Endothelial cell of umbilical vein (primary cell): ENCODE data around the gene TROAP. TPM values are rescaled to one million over a fixed set of nuclear protein-coding genes. Genes with fewer than 3 reads are reported as not detected.
A peak's percentile ranks its signal among the peaks of the same experiment; 100 is the strongest.

ENCODE experiments used
- BruUV-seq: library from RNA; stranded (reverse); fragments of 400-500 nt; replicated peaks from 2 replicates; lab custom pipeline; 2021; lab: Mats Ljungman, UMichigan
- CTCF ChIA-PET: fragments of 300-600, 350-600 bp; sonication (Branson Sonifier 250); formaldehyde crosslinking; loops from one replicate; lab custom pipeline; 2021; ENCODE audit warnings: antibody characterized with exemption, inconsistent platforms; lab: Charles Lee
- POLR2A ChIA-PET: fragments of 300-600, 350-600 bp; sonication (Branson Sonifier 250); formaldehyde crosslinking; loops from one replicate; lab custom pipeline; 2021; ENCODE audit warnings: antibody characterized with exemption, inconsistent platforms; lab: Charles Lee
- DNase-seq: peaks from one replicate; pipeline ENCODE4 v3.0.0-alpha.2; 2011; ENCODE audit warnings: low read depth, low spot score
- FAIRE-seq: peaks from 2 replicates; lab custom pipeline; 2011; peaks lifted over from hg19 to GRCh38; lab: Jason Lieb, UNC
- H2AFZ ChIP-seq: 2 replicates; pipeline ENCODE4 v1.6.0; 2012; ENCODE audit warnings: low read depth, low read length, control low read depth, inconsistent platforms
- H3K27ac ChIP-seq: 2 replicates; pipeline ENCODE4 v1.5.1; 2011; ENCODE audit warnings: low read depth, mild to moderate bottlenecking, control low read depth, low read length, moderate library complexity; ENCODE audit not compliant: insufficient read depth
- H3K27me3 ChIP-seq, 2 experiments: 2 replicates each; pipeline versions ENCODE4 v1.6.0 to v1.6.1; 2011; ENCODE audit warnings: low read length in 2 of 2, mixed read lengths in 1 of 2; ENCODE audit not compliant: control insufficient read depth in 2 of 2, insufficient read depth in 2 of 2
- H3K36me3 ChIP-seq, 2 experiments: 2 replicates in 1 of 2; 3 replicates in 1 of 2; pipeline ENCODE4 v1.5.1; 2011; ENCODE audit warnings: low read length in 2 of 2, mild to moderate bottlenecking in 1 of 2, moderate library complexity in 1 of 2; ENCODE audit not compliant: control insufficient read depth in 2 of 2, insufficient read depth in 2 of 2; ENCODE audit errors: extremely low read depth in 1 of 2
- H3K4me1 ChIP-seq: 3 replicates; pipeline ENCODE4 v1.5.1; 2011; ENCODE audit warnings: mild to moderate bottlenecking, low read length; ENCODE audit not compliant: control insufficient read depth, insufficient read depth; ENCODE audit errors: extremely low read depth
- H3K4me2 ChIP-seq: 2 replicates; pipeline ENCODE4 v1.6.1; 2011; ENCODE audit warnings: low read length, control low read depth, mixed read lengths; ENCODE audit not compliant: insufficient read depth
- H3K4me3 ChIP-seq, 3 experiments: fragments of 200-600 bp in 1 of 3; sonication (generic), shearing (Covaris generic) in 1 of 3; replicated peaks in 1 of 3; 2 replicates each; pipeline ENCODE4 v1.5.1; 2011 to 2016; ENCODE audit warnings: control low read depth in 3 of 3, low read length in 3 of 3, mild to moderate bottlenecking in 2 of 3, inconsistent platforms in 1 of 3, low read depth in 1 of 3, moderate library complexity in 1 of 3; ENCODE audit not compliant: insufficient read depth in 1 of 3
- H3K79me2 ChIP-seq: 2 replicates; pipeline ENCODE4 v1.6.0; 2012; ENCODE audit warnings: low read length, inconsistent platforms; ENCODE audit not compliant: control insufficient read depth, insufficient read depth
- H3K9ac ChIP-seq: replicated peaks from 2 replicates; pipeline ENCODE3; 2011; ENCODE audit warnings: low read length, control low read depth; ENCODE audit not compliant: insufficient read depth; ENCODE audit errors: extremely low read depth
- H3K9me1 ChIP-seq: replicated peaks from 3 replicates; pipeline ENCODE4 v1.6.0; 2011; ENCODE audit warnings: mild to moderate bottlenecking, low read length; ENCODE audit not compliant: control insufficient read depth, insufficient read depth; ENCODE audit errors: extremely low read depth
- H3K9me3 ChIP-seq: replicated peaks from 2 replicates; pipeline ENCODE4 v1.5.1; 2012; ENCODE audit warnings: low read length, inconsistent platforms; ENCODE audit not compliant: control insufficient read depth, insufficient read depth
- H4K20me1 ChIP-seq: replicated peaks from 2 replicates; pipeline ENCODE3; 2011; ENCODE audit warnings: mild to moderate bottlenecking, low read length; ENCODE audit not compliant: control insufficient read depth, insufficient read depth; ENCODE audit errors: extremely low read depth
- CTCF ChIP-seq, 2 donors: IDR thresholded peaks; 1 replicate in 1 of 2; 2 replicates in 1 of 2; pipeline ENCODE4 v1.5.1; 2011; ENCODE audit warnings: low read length in 2 of 2, mild to moderate bottlenecking in 2 of 2, moderate library complexity in 2 of 2, control low read depth in 1 of 2, inconsistent platforms in 1 of 2, low read depth in 1 of 2; ENCODE audit not compliant: insufficient read depth in 1 of 2; ENCODE audit errors: extremely low read depth in 1 of 2
- EZH2 ChIP-seq: IDR thresholded peaks from 2 replicates; pipeline ENCODE4 v1.6.1; 2012; ENCODE audit warnings: borderline replicate concordance, low read depth, mild to moderate bottlenecking, moderate library complexity, low read length, inconsistent platforms; ENCODE audit not compliant: severe bottlenecking
- FOS ChIP-seq: IDR thresholded peaks from 2 replicates; pipeline ENCODE4 v1.6.1; 2011; ENCODE audit warnings: mild to moderate bottlenecking, low read length, moderate library complexity, borderline replicate concordance; ENCODE audit not compliant: insufficient read depth
- GATA2 ChIP-seq: IDR thresholded peaks from 2 replicates; pipeline ENCODE4 v1.7.0; 2011; ENCODE audit warnings: low read depth, mild to moderate bottlenecking, moderate library complexity, mixed read lengths, low read length; ENCODE audit not compliant: insufficient read length, insufficient read depth
- JUN ChIP-seq: IDR thresholded peaks from 2 replicates; pipeline ENCODE4 v1.6.1; 2011; ENCODE audit warnings: borderline replicate concordance, low read depth; ENCODE audit not compliant: insufficient read length, insufficient read depth
- MAX ChIP-seq: IDR thresholded peaks from 2 replicates; pipeline ENCODE4 v1.6.1; 2011; ENCODE audit not compliant: insufficient read depth, insufficient read length
- MYC ChIP-seq: IDR thresholded peaks from one replicate; pipeline ENCODE4 v1.6.1; 2011; ENCODE audit warnings: mild to moderate bottlenecking, low read depth, low read length
- POLR2A ChIP-seq: IDR thresholded peaks from 2 replicates; pipeline ENCODE4 v1.6.1; 2012; ENCODE audit warnings: low read depth, mild to moderate bottlenecking, control low read depth, low read length
- POLR2AphosphoS5 ChIP-seq: IDR thresholded peaks from 2 replicates; pipeline ENCODE4 v1.6.1; 2012; ENCODE audit warnings: low read depth, mild to moderate bottlenecking, control low read depth, low read length, moderate library complexity; ENCODE audit not compliant: insufficient read depth
- dilution Hi-C: fragments of 300-500 bp; cut with MboI; formaldehyde crosslinking; loops from one replicate; pipeline ENCODE4 v1.15.0; 2019; ENCODE audit warnings: low sequenced_read_pairs; ENCODE audit not compliant: extremely low pct_ligation_motif_present
- intact Hi-C: fragments of 100-400 bp; cut with micrococcal nuclease; formaldehyde crosslinking; loops from one replicate; pipeline ENCODE4 v1.10.0; 2022
- polyA plus RNA-seq, 4 experiments: library from polyadenylated mRNA; depleted of rRNA in 3 of 4; stranded (reverse) in 3 of 4; unstranded in 1 of 4; fragments of >200 nt; gene quantifications; 2 replicates each; pipeline versions ENCODE4 v1.2.1 to v1.2.3, GENCODE V29; 2011 to 2012; ENCODE audit warnings: missing spikeins in 1 of 4
- total RNA-seq: library from RNA; stranded (reverse); gene quantifications from 2 replicates; pipeline ENCODE4 v1.2.3, GENCODE V29; 2021

Gene TROAP
- total and polyA plus RNA-seq, 2 donors (not counting 3 experiments of a cell fraction or from before 2014, with no cell fraction given) = 31.7 to 68.6 TPM

GRCh38 chr12:49322367-49322707, 718 bp upstream of the TROAP start:
- Histone ChIP-seq H3K79me2 (peaks cover 11% of the 10 kb centered on the region), H3K36me3 (peaks cover 0 to 3% of the 10 kb centered on the region in 2 experiments), H3K9ac (peak overlapping the region; percentile 73), H4K20me1 (no peaks in the 10 kb centered on the region), H2AFZ (peak overlapping the region; percentile 60), H3K9me3 (no peaks in the 10 kb centered on the region), H3K9me1 (no peaks in the 10 kb centered on the region), H3K27me3 (no peaks in the 10 kb centered on the region), H3K4me2 (peak overlapping the region; percentile 58), H3K4me3 (peak overlapping the region; percentile 22 to 59 (median 49)), H3K4me1 (peaks cover 12% of the 10 kb centered on the region), H3K27ac (peak overlapping the region; percentile 6)
- CTCF ChIA-PET = interaction anchor here (1.0 to 4.9 kb wide), 12 partner anchors 10 to 258 kb away, joined by 3 to 43 read pairs (median 6); partner anchors contain the start of gene DNAJC22
- BruUV-seq = TSS peak; percentile 94
- no peak for TF ChIP-seq MYC
- TF ChIP-seq FOS = no peak
- TF ChIP-seq POLR2AphosphoS5 = no peak
- TF ChIP-seq MAX = no peak
- no peak for TF ChIP-seq POLR2A
- no peak for TF ChIP-seq EZH2
- TF ChIP-seq CTCF (IDR thresholded peaks at IDR 0.05; ENCODE audit: extremely low read depth in 1 of 2, insufficient read depth in 1 of 2, low read depth in 1 of 2, low read length in 2 of 2) = no peak
- no peak for TF ChIP-seq JUN
- TF ChIP-seq GATA2 = no peak
- intact Hi-C loops = no loop called here
- dilution Hi-C loops = no loop called here
- POLR2A ChIA-PET = interaction anchor here (1.0 to 1.5 kb wide), 4 partner anchors 10 to 54 kb away, joined by 3 to 7 read pairs (median 4); partner anchors contain the start of gene SPATS2
- FAIRE-seq (no peak), DNase-seq (no peak)
